GM06990 (cell line): ENCODE measurements around the gene SDK1.

Experiments used
- DNase-seq: peaks from one replicate; pipeline ENCODE4 v3.0.0-alpha.2; 2011; ENCODE audit not compliant: insufficient read length; ENCODE audit errors: extremely low read depth
- H3K27me3 ChIP-seq: replicated peaks from 2 replicates; pipeline ENCODE4 v1.6.0; 2011; ENCODE audit warnings: low read length; ENCODE audit not compliant: control insufficient read depth, insufficient read depth
- H3K36me3 ChIP-seq: 2 replicates; pipeline ENCODE4 v1.5.1; 2011; ENCODE audit warnings: low read length; ENCODE audit not compliant: control insufficient read depth, insufficient read depth
- H3K4me3 ChIP-seq: replicated peaks from 2 replicates; pipeline ENCODE4 v1.5.1; 2011; ENCODE audit warnings: low read depth, mild to moderate bottlenecking, control low read depth, low read length
- TF ChIP-seq, protein P1 (sequence below): IDR thresholded peaks from 2 replicates; pipeline ENCODE4 v1.5.1; 2011; ENCODE audit warnings: low read length, control low read depth, mild to moderate bottlenecking, inconsistent platforms; ENCODE audit not compliant: insufficient read depth, poor library complexity, severe bottlenecking

SDK1 gene

DNA sequence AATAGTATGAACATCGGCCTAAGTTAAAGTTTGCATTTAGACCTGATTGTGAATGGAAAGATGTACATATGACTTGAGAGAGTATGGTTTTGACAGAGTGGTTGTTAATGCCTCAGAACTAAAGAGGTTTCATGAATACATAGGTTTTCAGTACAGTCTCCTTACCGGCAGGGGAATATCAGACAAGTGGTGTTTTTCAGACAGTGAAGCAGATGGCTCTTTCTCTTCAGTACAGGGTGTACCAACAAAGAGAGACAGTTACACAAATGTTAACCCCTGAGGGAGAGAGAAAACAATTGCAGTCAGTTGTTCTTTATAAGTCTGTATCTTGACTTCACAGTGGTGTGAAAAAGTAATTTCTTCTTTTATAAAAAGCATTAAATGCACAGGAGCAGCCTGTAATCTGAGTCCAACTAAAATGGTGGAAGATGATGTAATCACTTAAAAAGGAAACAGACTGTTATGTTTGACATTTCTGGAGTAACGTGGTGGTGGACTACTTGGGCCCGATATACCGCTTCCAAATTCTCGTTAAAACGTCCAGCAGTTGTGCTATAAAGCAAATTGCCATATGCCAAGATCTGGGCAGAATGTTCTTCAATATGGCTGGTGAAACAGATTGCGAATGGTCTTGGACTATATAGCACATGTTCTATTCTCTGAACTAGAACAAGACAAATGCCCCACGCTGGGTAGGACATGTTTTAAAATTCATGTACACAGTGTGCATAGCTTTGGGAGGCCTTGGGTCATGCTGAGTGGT is 69.2 kb downstream of the SDK1 start:
- H3K36me3 ChIP-seq = no peaks in the 10 kb centered on the region
- TF ChIP-seq, protein P1, sequence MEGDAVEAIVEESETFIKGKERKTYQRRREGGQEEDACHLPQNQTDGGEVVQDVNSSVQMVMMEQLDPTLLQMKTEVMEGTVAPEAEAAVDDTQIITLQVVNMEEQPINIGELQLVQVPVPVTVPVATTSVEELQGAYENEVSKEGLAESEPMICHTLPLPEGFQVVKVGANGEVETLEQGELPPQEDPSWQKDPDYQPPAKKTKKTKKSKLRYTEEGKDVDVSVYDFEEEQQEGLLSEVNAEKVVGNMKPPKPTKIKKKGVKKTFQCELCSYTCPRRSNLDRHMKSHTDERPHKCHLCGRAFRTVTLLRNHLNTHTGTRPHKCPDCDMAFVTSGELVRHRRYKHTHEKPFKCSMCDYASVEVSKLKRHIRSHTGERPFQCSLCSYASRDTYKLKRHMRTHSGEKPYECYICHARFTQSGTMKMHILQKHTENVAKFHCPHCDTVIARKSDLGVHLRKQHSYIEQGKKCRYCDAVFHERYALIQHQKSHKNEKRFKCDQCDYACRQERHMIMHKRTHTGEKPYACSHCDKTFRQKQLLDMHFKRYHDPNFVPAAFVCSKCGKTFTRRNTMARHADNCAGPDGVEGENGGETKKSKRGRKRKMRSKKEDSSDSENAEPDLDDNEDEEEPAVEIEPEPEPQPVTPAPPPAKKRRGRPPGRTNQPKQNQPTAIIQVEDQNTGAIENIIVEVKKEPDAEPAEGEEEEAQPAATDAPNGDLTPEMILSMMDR = no peak
- no peak for DNase-seq
- H3K27me3 ChIP-seq = no peaks in the 10 kb centered on the region
- no peak overlapping the region for H3K4me3 ChIP-seq

DNA sequence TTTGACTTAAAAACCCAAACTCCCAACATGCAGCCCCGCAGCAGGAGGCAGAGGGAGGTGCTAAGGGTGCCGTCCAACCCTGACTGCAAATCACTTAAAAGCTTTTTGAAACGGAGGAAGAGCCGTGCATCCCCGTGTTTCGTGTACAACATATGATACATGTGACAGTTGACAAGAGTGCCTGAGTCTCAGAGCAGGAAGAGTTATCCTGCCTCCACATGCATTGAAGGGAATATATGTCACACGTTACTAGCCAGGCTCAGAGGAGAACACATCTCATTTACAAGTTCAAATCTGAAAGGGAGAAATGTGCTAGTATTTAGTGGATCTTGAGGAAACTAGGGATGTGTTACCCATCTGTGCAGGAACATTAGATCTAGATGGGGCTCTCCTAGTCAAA is 69.9 kb downstream of the SDK1 start:
- DNase-seq = no peak
- TF ChIP-seq, protein P1 = no peak

GRCh38 chr7:3371601-3372000 is 70.5 kb downstream of the SDK1 start:
- Histone ChIP-seq H3K4me3 (no peak overlapping the region), H3K36me3 (no peaks in the 10 kb centered on the region), H3K27me3 (no peaks in the 10 kb centered on the region)
- TF ChIP-seq, protein P1 = no peak
- no peak for DNase-seq

More for the DNA sequence above, 69.9 kb downstream of the SDK1 start:
- Histone ChIP-seq H3K36me3 (no peaks in the 10 kb centered on the region), H3K27me3 (no peaks in the 10 kb centered on the region), H3K4me3 (no peak overlapping the region)

DNA sequence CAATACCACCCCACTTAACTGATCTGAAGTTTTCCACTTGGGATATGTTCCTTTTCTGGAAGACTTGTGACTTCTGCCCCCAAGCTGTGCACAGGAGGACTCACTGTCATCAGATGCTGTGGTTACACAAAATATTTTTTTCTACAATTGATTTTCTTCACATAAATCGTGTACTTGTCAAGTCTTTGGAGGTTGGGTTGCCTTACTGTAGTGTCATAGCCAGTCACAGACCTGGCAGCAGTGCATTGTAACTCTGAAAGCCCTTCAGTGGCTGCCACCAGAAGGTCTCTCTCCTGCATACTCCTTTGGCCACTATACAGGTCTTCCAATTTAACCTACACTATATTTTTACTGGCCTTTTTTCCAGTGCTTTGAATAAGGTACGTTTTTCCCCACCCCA is 73.2 kb downstream of the SDK1 start:
- H3K36me3 ChIP-seq = no peaks in the 10 kb centered on the region
- no peak for DNase-seq
- H3K4me3 ChIP-seq = no peak overlapping the region
- H3K27me3 ChIP-seq = no peaks in the 10 kb centered on the region
- TF ChIP-seq, protein P1 = no peak

- no peaks in the 10 kb centered on the region for H3K27me3 ChIP-seq
- no peaks in the 10 kb centered on the region for H3K36me3 ChIP-seq
- no peak for DNase-seq
- TF ChIP-seq, protein P1 = no peak
- H3K4me3 ChIP-seq = no peak overlapping the region
Observed at GRCh38 chr7:3378390-3379150, 77.5 kb downstream of the SDK1 start.
